ENCODE results near the gene TRIM8.
"Not testable (repeated sequence)": the region's sequence is repeated elsewhere in the genome, so short reads cannot be mapped to it uniquely, and the experiment has no call there.

Gene TRIM8

DNA sequence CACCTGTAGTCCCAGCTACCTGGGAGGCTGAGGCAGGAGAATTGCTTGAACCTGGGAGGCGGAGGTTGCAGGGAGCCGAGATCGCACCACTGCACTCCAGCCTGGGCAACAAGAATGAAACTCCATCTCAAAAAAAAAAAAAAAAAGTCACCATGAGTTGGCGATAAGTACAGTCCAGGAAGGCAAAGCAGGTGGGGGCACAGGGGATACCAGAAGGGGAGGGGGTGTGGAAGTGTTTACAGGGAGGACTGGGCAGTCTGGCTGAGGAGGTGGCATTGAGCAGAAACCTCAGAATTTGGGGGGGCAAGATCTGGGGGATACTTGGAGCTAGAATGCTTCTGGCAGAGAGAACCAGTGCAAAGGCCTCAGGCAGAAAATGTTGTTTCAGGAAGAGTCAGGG lies 23.1 kb downstream of the TRIM8 start:
- FAIRE-seq; DNase-seq (ENCODE audit: insufficient read length, low spot score): not testable (repeated sequence)

- FAIRE-seq, result no peak
Measured at GRCh38 chr10:102668326-102669107, 24.2 kb downstream of the TRIM8 start.

DNA sequence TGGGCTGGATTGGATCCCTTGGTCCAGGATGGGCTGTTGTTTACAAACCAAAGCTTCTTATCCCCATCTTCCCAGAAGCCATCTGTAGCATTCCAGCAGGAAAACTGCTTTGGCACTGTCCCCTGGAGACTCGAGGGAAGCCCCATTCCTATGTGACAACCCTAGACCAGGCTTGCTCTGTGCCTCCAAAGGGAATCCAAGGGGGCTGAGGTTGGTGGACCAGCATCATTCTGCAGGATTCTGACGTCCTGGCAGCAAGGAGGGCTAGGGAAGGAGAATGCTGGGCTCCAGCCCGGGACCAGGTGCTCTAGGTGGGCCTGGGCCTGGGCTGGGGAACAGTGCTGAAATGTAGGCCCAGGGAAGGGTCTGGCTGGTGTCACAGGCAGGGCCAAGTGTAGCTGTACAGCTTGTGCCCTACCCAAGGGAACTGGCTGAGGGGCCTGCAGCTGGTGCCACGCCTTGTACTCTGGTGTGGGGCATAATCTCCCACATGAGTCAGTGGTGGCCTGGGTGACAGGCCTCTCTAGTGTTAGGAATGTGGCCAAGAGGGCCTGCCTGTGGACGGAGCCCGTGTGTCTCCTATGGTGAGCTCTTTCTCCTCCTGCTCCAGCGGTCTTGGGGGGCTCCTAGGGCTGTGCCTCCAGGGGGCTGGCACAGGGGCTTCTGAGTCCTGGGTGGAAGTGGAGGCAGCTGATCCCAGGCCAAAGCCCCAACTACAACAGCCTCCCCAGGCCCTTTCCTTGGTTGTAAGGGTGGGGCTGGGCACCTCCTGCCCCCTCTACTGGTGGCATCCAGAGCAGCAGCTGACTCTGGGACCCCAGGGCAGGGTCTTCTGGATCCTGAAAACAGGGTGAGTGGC lies 25.2 kb downstream of the TRIM8 start:
- FAIRE-seq (no peak), DNase-seq (ENCODE audit: insufficient read length, low spot score) (peak; percentile 36)

More at GRCh38 chr10:102668326-102669107, 24.2 kb downstream of the TRIM8 start:
- no peak for DNase-seq (ENCODE audit: insufficient read length, low spot score)

DNA sequence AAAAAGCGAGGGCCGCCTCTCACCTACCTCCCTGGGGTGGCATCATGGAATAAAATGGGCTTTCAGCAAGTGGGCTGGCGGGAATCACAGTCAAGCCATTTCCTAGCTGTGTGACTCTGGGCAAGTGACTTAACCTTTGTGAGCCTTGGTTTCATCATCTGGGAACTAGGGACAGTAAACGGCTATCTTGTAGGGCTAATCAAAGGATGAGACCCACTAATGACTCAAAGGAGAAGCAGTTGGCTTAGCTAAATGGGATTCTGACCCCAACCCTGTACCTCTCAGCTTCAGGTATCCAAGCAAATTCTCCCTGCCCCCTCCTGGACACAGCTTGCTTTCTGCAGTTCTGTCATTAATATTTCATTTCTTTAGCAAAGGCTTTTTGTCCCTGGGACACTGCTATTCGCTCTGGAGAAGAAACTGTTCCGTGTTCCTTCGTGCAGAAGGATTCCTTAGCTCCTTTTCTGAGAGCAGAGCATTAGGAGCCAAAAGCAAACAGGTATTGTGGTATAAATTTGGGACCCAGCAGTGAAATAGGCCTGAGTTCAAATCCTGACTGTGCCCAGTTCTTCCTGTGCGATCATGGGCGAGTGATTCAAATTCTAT lies 25.9 kb downstream of the TRIM8 start:
- no peak for FAIRE-seq
- no peak for DNase-seq (ENCODE audit: insufficient read length, low spot score)

DNA sequence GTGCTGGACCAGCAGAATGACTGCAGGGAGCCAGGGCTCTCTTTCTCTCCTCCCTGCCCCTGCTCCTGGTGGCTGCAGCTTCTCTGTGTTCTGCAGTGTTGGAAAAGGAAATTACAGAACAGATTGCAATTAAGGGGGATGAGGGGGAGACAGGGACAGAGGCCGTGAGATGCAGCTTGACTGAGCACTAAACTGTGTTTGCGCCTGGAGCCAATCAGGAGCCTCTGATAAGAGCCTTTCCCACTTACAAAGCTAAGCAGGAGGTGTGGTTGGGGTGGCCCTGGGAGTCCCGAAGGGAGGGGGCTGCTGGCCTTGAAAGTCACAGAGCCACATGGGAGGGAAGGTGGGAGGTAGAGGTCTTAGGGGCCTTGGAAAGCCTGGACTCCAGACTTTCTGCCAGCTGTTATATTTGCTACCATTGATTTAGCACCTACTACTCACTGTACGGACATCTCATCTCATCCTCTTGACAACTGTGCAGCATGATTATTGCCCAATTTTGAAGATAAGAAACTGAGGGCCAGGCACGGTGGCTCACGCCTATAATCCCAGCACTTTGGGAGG lies 26.7 kb downstream of the TRIM8 start:
- FAIRE-seq (no peak), DNase-seq (ENCODE audit: insufficient read length, low spot score) (no peak)

GRCh38 chr10:102673236-102673818 lies 29.0 kb downstream of the TRIM8 start:
- no peak for FAIRE-seq

GRCh38 chr10:102673819-102674511 lies 29.7 kb downstream of the TRIM8 start:
- no peak for FAIRE-seq

More at GRCh38 chr10:102673236-102673818, 29.0 kb downstream of the TRIM8 start:
- DNase-seq (ENCODE audit: insufficient read length, low spot score), result no peak

DNA sequence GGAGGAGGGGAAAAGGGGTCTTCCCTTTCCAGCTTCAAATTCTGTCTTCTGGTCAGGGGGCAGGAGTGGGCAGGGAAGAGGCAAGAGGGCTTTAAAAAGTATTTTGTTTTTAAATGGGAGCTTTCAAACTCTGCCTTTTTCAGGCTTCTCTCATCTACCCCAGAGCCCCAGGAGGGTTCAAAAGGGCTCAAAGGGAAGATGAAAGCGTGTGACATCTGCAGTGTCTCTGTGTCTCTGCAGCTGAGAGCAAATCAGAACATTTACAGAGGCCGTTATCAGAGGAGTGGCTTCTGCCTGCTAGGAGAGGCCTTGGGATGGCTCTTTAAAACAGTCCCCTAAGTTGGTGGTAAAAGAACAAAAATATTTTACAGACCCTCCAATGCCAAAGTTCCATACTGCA lies 30.3 kb downstream of the TRIM8 start:
- DNase-seq (ENCODE audit: insufficient read length, low spot score), result no peak

More at GRCh38 chr10:102673819-102674511, 29.7 kb downstream of the TRIM8 start:
- DNase-seq (ENCODE audit: insufficient read length, low spot score), result no peak

DNA sequence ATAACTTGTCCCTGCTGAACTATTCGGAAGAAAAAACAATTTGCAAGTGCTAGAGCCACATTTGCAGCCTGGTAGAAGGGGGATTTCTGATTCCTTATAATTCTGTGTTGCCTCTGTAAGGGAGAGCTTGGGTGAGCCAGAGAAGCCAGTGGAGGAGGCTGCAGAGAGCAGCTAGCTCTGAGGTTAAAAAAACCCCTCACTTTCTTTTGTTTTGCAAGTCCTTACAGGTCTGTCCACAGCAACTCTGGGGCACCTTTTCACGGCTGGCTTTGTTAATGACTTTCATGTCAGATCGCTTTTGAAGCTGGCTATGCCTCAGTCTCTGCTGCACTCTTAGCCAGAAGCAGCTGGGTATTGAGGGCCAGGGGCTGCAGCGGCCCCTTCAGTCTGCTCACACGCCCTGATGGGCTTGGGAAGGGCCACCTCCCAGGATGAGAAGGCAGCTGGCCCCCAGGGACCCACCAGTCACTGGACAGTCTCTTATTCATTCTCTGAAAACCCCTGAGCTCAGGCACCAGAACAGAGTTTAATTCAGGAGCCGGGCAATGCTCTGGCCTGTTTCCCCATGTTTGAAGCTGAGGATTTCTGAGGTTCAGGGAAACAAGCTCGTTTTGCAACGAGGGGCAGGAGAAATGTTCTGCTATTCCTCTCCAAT lies 30.9 kb downstream of the TRIM8 start:
- no peak for FAIRE-seq
- no peak for DNase-seq (ENCODE audit: insufficient read length, low spot score)

More for the DNA sequence above, 30.3 kb downstream of the TRIM8 start:
- FAIRE-seq, result no peak

DNA sequence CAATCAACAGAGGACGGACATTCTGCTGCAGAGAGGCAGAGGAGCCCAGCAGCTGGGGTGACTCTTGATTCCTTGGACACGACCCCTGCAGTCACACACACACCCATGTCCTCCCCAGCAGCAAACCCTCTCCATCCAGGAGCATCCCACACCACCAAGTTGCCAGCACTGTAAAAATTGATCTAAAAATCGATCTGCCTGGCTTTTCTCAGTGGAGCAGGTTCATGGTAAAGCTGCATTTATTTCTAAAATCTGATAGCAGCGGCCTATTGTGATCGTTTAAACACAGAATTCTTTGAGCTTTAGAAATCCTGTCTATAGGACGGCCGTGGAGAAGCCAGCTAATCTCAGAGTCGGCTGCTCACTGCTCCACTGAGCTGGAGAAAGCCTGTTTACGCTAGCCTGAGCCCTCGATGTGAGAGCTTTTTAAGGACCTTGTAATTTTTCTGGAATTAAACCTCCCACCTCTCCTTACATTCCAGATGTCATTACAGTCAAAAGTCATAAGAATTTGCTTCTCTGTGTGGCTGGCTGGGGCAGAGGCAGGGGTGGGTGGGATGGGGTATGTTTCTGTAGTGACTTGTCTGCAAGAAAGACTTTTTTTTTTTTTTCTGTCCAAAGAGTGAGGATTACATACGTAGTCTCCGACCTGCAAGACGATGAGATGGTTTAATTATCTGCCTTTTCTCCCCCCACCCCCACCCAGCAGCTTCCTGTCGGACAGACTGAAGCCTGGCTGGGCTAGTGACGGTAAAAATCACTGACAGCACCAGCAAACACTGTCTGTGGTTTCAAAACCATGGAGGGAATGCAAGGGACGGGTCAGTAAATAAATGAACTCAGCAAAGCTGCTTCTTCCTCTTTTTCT lies 31.6 kb downstream of the TRIM8 start:
- FAIRE-seq (no peak), DNase-seq (ENCODE audit: insufficient read length, low spot score) (peak; percentile 71)

DNA sequence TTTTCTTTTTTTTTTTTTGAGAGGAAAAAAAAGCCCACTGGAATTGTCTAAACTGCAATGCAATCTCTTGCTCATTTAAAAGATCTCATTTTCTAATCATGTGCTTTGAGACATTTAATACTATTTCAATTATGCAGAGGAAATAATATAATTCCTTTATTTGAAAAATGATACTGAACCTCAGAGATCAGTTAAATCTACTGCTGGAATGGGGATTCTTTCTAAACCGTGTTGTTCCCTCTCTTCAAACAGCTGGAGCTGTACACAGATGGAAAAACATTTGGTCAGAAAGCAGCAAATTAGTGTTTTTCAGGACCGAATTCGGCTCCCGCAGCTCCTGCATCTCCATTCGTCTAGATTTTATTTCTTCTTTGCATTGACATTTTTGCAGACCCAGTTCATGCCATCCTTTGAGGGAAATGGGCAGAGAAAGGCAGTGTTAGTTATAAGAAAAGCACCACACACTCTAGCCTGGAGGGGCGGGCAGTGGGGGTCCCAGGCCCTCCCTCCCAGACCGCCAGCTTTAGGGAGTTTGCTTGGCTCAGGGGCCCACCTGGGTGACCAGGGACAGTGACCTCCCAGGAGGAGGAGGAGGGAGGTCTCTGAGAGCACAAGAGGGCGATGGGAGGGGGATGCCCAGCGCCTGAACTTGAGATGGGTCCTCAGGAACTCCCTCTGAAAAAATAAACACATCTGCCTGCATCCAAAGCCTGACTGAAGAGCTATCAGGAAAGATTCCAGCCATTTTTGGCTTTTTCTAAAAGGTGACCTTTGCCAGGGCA lies 32.4 kb downstream of the TRIM8 start:
- no peak for FAIRE-seq

DNA sequence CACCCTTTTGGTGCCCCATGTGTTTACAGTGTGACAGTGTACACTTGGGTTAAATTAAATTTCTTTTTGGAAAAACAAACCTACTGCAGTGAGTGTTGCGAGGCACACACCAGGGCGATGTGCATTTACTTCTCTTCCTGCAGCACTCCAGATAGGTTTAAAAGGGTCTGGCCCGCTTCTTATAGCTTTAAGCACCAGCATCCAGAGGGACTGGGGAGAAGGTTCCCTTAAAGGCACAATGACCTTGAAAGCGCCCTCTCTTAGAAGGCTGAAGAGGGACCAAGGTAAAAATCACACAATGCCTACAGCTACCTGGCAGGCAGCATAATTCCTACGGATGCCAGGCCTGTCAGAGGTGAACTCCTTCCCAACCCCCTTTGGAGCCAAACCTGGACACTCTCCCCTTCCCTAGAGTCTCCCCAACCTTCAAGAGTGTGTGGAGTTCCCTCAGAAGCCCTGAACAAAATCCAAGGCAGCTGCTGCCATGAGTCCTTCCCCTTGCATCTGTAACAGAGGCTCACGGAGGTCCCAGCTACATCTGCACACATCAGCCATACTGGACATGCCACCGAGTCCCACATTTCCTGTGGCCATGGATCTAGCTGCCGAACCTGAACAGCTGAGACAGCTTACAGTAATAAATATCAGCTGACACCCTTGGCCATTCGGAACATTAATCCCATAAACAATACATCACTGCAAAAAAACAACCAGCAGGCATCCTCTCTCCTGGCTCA lies 33.2 kb downstream of the TRIM8 start:
- DNase-seq (ENCODE audit: insufficient read length, low spot score), result no peak
- FAIRE-seq, result no peak

More for the DNA sequence above, 32.4 kb downstream of the TRIM8 start:
- DNase-seq (ENCODE audit: insufficient read length, low spot score), result no peak

DNA sequence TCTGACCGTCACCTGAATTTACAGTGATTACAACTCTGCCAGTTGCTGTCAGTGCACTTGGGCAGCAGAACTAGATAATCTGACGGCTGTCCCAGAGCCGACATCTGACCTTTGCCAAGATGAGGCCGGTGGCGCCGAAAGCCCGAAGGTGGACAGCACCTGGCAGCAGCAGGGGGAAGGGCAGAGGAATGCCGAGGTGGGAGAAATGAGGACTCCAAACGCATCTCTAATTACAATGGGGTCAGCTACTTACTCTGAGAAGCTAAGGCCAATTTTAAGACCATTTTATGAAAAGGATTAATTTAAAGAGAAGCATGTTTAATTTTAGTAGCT lies 33.8 kb downstream of the TRIM8 start:
- no peak for FAIRE-seq
- no peak for DNase-seq (ENCODE audit: insufficient read length, low spot score)

- FAIRE-seq, result peak; percentile 4
- peak; percentile 76 for DNase-seq (ENCODE audit: insufficient read length, low spot score)
Measured at GRCh38 chr10:102678842-102679289, 34.6 kb downstream of the TRIM8 start.

GRCh38 chr10:102679596-102679995 lies 35.3 kb downstream of the TRIM8 start:
- DNase-seq (ENCODE audit: insufficient read length, low spot score) (no peak), FAIRE-seq (no peak)

DNA sequence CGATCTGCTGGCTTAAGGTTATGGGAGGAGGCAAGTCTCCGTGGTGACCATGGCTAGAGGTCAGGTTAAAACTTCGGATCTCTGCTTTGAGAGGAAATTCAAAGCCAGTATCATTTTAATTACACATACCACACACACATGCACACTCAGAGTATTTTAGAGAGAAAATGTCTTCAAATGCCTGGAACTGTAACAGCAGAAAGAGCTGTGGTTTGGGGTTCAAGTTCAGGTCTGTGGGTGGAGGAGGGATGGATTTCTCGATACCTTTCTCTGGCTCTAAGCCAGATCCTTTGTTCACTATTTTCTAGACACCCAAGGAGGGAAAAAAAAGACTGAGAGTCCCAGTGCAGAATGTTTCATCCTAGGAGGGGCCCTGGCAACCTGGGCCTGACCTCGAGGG lies 37.4 kb downstream of the TRIM8 start:
- DNase-seq (ENCODE audit: insufficient read length, low spot score) (no peak), FAIRE-seq (no peak)

- DNase-seq (ENCODE audit: insufficient read length, low spot score), result no peak
- no peak for FAIRE-seq
Measured at GRCh38 chr10:102682416-102682815, 38.1 kb downstream of the TRIM8 start.

Data from HTR-8/SVneo (cell line).